ENCODE data around the gene ARPC2. TPM values are rescaled to one million over a fixed set of nuclear protein-coding genes. Genes with fewer than 3 reads are reported as not detected.
"Not testable (repeated sequence)": the region's sequence is repeated elsewhere in the genome, so short reads cannot be mapped to it uniquely, and the experiment has no call there.

The ARPC2 gene
- total RNA-seq, 1 experiment from 2014 or later: 345 TPM

GRCh38 chr2:218270721-218271486 lies 53.9 kb downstream of the ARPC2 start:
- DNase-seq (ENCODE audit: low read depth): no peak

GRCh38 chr2:218271487-218271797 lies 54.5 kb downstream of the ARPC2 start:
- DNase-seq (ENCODE audit: low read depth): no peak

GRCh38 chr2:218271865-218272530 lies 55.0 kb downstream of the ARPC2 start:
- DNase-seq (ENCODE audit: low read depth): no peak

- DNase-seq (ENCODE audit: low read depth): peak; percentile 90
These were observed 55.7 kb downstream of the ARPC2 start for GRCh38 chr2:218272531-218273212.

GRCh38 chr2:218273214-218273907 lies 56.4 kb downstream of the ARPC2 start:
- DNase-seq (ENCODE audit: low read depth): not testable (repeated sequence)

- DNase-seq (ENCODE audit: low read depth): no peak
These were observed 56.9 kb downstream of the ARPC2 start for GRCh38 chr2:218273908-218274249.

GRCh38 chr2:218274586-218274985 lies 57.6 kb downstream of the ARPC2 start:
- no peak for DNase-seq (ENCODE audit: low read depth)

- DNase-seq (ENCODE audit: low read depth): no peak
These were observed 58.5 kb downstream of the ARPC2 start for GRCh38 chr2:218275371-218276072.

GRCh38 chr2:218276986-218277755 lies 60.2 kb downstream of the ARPC2 start:
- no peak for DNase-seq (ENCODE audit: low read depth)

GRCh38 chr2:218277921-218278320 lies 60.9 kb downstream of the ARPC2 start:
- no peak for DNase-seq (ENCODE audit: low read depth)

- DNase-seq (ENCODE audit: low read depth): no peak
These were observed 61.8 kb downstream of the ARPC2 start for GRCh38 chr2:218278531-218279360.

- DNase-seq (ENCODE audit: low read depth): no peak
These were observed 63.4 kb downstream of the ARPC2 start for GRCh38 chr2:218280260-218280870.

- DNase-seq (ENCODE audit: low read depth): no peak
These were observed 64.5 kb downstream of the ARPC2 start for GRCh38 chr2:218281449-218281848.

- DNase-seq (ENCODE audit: low read depth): peak; percentile 65
These were observed 65.4 kb downstream of the ARPC2 start for GRCh38 chr2:218282173-218282991.

- peak; percentile 84 for DNase-seq (ENCODE audit: low read depth)
These were observed 67.3 kb downstream of the ARPC2 start for GRCh38 chr2:218284106-218284811.

- DNase-seq (ENCODE audit: low read depth): no peak
These were observed 68.6 kb downstream of the ARPC2 start for GRCh38 chr2:218285604-218286003.

GRCh38 chr2:218286570-218287459 lies 69.8 kb downstream of the ARPC2 start:
- peak; percentile 95 for DNase-seq (ENCODE audit: low read depth)
